DMS114 treated with DMSO at 0.1 percent for 48 hours (cell line): ENCODE data around the gene CCDC157.
"Not testable (repeated sequence)": the region's sequence is repeated elsewhere in the genome, so short reads cannot be mapped to it uniquely, and the experiment has no call there.

Source experiments
- DNase-seq: peaks from one replicate; lab custom pipeline; 2025; ENCODE audit not compliant: unreplicated experiment; lab: John Stamatoyannopoulos, UW

CCDC157 gene

GRCh38 chr22:30325724-30326254 is 31.0 kb upstream of the CCDC157 start:
- no peak for DNase-seq

- DNase-seq, result no peak
These were observed 30.5 kb upstream of the CCDC157 start for GRCh38 chr22:30326255-30326705.

- DNase-seq, result peak; percentile 69
These were observed 30.0 kb upstream of the CCDC157 start, which contains the start of gene TBC1D10A for GRCh38 chr22:30326706-30327362. TBC1D10A (minus strand) TSS chr22:30326941; CDS start chr22:30326881, 60 bp downstream.

- DNase-seq, result no peak
These were observed 28.9 kb upstream of the CCDC157 start for GRCh38 chr22:30327864-30328345.

- DNase-seq, result no peak
These were observed 28.2 kb upstream of the CCDC157 start for GRCh38 chr22:30328466-30329049.

GRCh38 chr22:30332551-30332950 is 24.3 kb upstream of the CCDC157 start:
- no peak for DNase-seq

- DNase-seq, result no peak
These were observed 23.7 kb upstream of the CCDC157 start for GRCh38 chr22:30332994-30333706.

- no peak for DNase-seq
These were observed 23.1 kb upstream of the CCDC157 start for GRCh38 chr22:30333707-30334087.

GRCh38 chr22:30334646-30335045 is 22.2 kb upstream of the CCDC157 start:
- no peak for DNase-seq

GRCh38 chr22:30335236-30335635 is 21.6 kb upstream of the CCDC157 start:
- DNase-seq, result no peak

- no peak for DNase-seq
These were observed 19.9 kb upstream of the CCDC157 start for GRCh38 chr22:30336752-30337460.

GRCh38 chr22:30337461-30337778 is 19.4 kb upstream of the CCDC157 start:
- no peak for DNase-seq

GRCh38 chr22:30338341-30338740 is 18.5 kb upstream of the CCDC157 start:
- DNase-seq, result not testable (repeated sequence)

- DNase-seq, result no peak
These were observed 18.0 kb upstream of the CCDC157 start for GRCh38 chr22:30338802-30339201.

GRCh38 chr22:30340911-30341685 is 15.7 kb upstream of the CCDC157 start:
- no peak for DNase-seq

- DNase-seq, result no peak
These were observed 12.2 kb upstream of the CCDC157 start for GRCh38 chr22:30344447-30345200.

GRCh38 chr22:30347255-30347892 is 9.4 kb upstream of the CCDC157 start:
- no peak for DNase-seq

GRCh38 chr22:30348404-30348803 is 8.4 kb upstream of the CCDC157 start:
- no peak for DNase-seq

GRCh38 chr22:30348809-30349208 is 8.0 kb upstream of the CCDC157 start:
- no peak for DNase-seq
